Neuronal stem cell (in vitro differentiated cells): Measurements from ENCODE around the gene DHRS4L2.
"Not testable (repeated sequence)": the region's sequence is repeated elsewhere in the genome, so short reads cannot be mapped to it uniquely, and the experiment has no call there.

Experiments
- DNase-seq: peaks from one replicate; pipeline ENCODE4 v3.0.0-alpha.2; 2013; ENCODE audit warnings: low spot score
- H2AFZ ChIP-seq: one replicate; pipeline ENCODE4 v1.6.1; 2013; ENCODE audit warnings: mild to moderate bottlenecking, low read length, inconsistent platforms
- H2AK5ac ChIP-seq: 2 replicates; pipeline ENCODE4 v1.6.1; 2013; ENCODE audit warnings: low read depth, mild to moderate bottlenecking, inconsistent platforms, low read length, moderate library complexity, mixed read lengths
- H2BK120ac ChIP-seq: 2 replicates; pipeline ENCODE4 v1.6.1; 2013; ENCODE audit warnings: low read depth, mild to moderate bottlenecking, inconsistent platforms, low read length, moderate library complexity, mixed read lengths
- H2BK12ac ChIP-seq: one replicate; pipeline ENCODE4 v1.6.1; 2013; ENCODE audit warnings: low read length, inconsistent platforms
- H2BK15ac ChIP-seq: 2 replicates; pipeline ENCODE4 v1.6.1; 2013; ENCODE audit warnings: mild to moderate bottlenecking, low read length, inconsistent platforms, mixed read lengths
- H2BK5ac ChIP-seq: one replicate; pipeline ENCODE4 v1.6.1; 2013; ENCODE audit warnings: inconsistent platforms, mild to moderate bottlenecking, low read length, moderate library complexity
- H3K14ac ChIP-seq: one replicate; pipeline ENCODE4 v1.6.1; 2013; ENCODE audit warnings: low read length, inconsistent platforms
- H3K18ac ChIP-seq: 2 replicates; pipeline ENCODE4 v1.6.1; 2013; ENCODE audit warnings: low read length, inconsistent platforms
- H3K23ac ChIP-seq: 2 replicates; pipeline ENCODE4 v1.6.1; 2013; ENCODE audit warnings: low read depth, mild to moderate bottlenecking, mixed read lengths, low read length, inconsistent platforms; ENCODE audit not compliant: poor library complexity
- H3K27ac ChIP-seq: replicated peaks from 3 replicates; pipeline ENCODE4 v1.5.1; 2013; ENCODE audit warnings: low read length, inconsistent platforms
- H3K27me3 ChIP-seq, 3 experiments: 2 replicates each; pipeline ENCODE4 v1.6.1; 2013; ENCODE audit warnings: low read length in 3 of 3, mild to moderate bottlenecking in 2 of 3, inconsistent platforms in 1 of 3, low read depth in 1 of 3, mixed read lengths in 1 of 3, moderate library complexity in 1 of 3; ENCODE audit not compliant: control insufficient read depth in 3 of 3, insufficient read depth in 3 of 3
- H3K36me3 ChIP-seq, 2 donors: replicated peaks in 1 of 2; 2 replicates each; pipeline ENCODE4 v1.6.1; 2013; ENCODE audit warnings: low read length in 2 of 2; ENCODE audit not compliant: control insufficient read depth in 2 of 2, insufficient read depth in 2 of 2
- H3K4ac ChIP-seq: 2 replicates; pipeline ENCODE4 v1.6.1; 2013; ENCODE audit warnings: inconsistent platforms, mild to moderate bottlenecking, low read length, moderate library complexity
- H3K4me1 ChIP-seq, 2 donors: 1 replicate in 1 of 2; 2 replicates in 1 of 2; pipeline ENCODE4 v1.6.1; 2013; ENCODE audit warnings: low read length in 2 of 2, low read depth in 1 of 2; ENCODE audit not compliant: control insufficient read depth in 2 of 2, insufficient read depth in 1 of 2
- H3K4me2 ChIP-seq: one replicate; pipeline ENCODE4 v1.6.1; 2013; ENCODE audit warnings: mild to moderate bottlenecking, low read length, inconsistent platforms; ENCODE audit not compliant: insufficient read depth, poor library complexity, severe bottlenecking
- H3K4me3 ChIP-seq, 2 donors: 2 replicates each; pipeline ENCODE4 v1.5.1; 2013; ENCODE audit warnings: low read length in 2 of 2, mild to moderate bottlenecking in 2 of 2, inconsistent platforms in 1 of 2, moderate library complexity in 1 of 2
- H3K79me1 ChIP-seq: one replicate; pipeline ENCODE4 v1.6.1; 2013; ENCODE audit warnings: low read depth, mild to moderate bottlenecking, inconsistent platforms, low read length, moderate library complexity
- H3K9ac ChIP-seq: one replicate; pipeline ENCODE4 v1.6.1; 2013; ENCODE audit warnings: mild to moderate bottlenecking, low read depth, low read length, inconsistent platforms; ENCODE audit not compliant: poor library complexity
- H3K9me3 ChIP-seq, 2 donors: replicated peaks in 1 of 2; 2 replicates each; pipeline versions ENCODE3 to v1.6.1; 2013; ENCODE audit warnings: low read length in 2 of 2, mild to moderate bottlenecking in 2 of 2, inconsistent platforms in 1 of 2, low read depth in 1 of 2, mixed read lengths in 1 of 2, moderate library complexity in 1 of 2; ENCODE audit not compliant: control insufficient read depth in 2 of 2, insufficient read depth in 1 of 2
- H4K8ac ChIP-seq: one replicate; pipeline ENCODE4 v1.6.1; 2013; ENCODE audit warnings: low read depth, mild to moderate bottlenecking, inconsistent platforms, low read length, moderate library complexity
- H4K91ac ChIP-seq: one replicate; pipeline ENCODE4 v1.6.1; 2013; ENCODE audit warnings: low read length, low read depth, mild to moderate bottlenecking, inconsistent platforms; ENCODE audit not compliant: poor library complexity
- WGBS, 2 donors: extraction: QIAGEN DNeasy Blood & Tissue Kit; methylation state at CpG; one replicate each; pipeline ENCODE4 v1.1.7; 2013; ENCODE audit warnings: missing lambda C conversion rate in 2 of 2, mixed read lengths in 1 of 2; ENCODE audit not compliant: insufficient read length in 2 of 2, insufficient replicate concordance in 1 of 2; ENCODE audit errors: extremely low coverage in 2 of 2; 5-methylcytosine and 5-hydroxymethylcytosine counted together

DHRS4L2 gene

DNA sequence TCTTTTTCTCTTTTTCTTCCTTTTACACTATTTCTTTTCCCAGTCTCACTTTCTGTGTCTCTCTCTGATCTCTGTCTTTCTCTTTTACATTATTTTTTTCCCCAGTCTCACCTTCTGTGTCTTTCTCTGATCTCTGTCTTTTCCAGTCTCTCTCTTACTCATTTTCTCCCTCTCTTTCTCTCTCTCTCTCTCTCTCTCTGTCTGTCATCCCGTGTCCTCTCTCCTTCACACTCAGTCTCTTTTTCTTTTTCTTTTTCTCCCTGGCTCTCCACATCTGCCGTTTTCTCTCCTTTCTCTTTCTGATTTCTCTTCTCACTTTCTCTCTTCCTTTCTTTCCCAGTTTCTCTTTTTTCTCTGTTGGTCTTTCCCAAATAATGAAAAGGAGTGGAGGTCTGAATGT lies 22.3 kb downstream of the DHRS4L2 start:
- no peak overlapping the region for H2BK12ac ChIP-seq
- no CpG with 5 or more reads among the region's 2 CpGs for WGBS, 2 donors

DNA sequence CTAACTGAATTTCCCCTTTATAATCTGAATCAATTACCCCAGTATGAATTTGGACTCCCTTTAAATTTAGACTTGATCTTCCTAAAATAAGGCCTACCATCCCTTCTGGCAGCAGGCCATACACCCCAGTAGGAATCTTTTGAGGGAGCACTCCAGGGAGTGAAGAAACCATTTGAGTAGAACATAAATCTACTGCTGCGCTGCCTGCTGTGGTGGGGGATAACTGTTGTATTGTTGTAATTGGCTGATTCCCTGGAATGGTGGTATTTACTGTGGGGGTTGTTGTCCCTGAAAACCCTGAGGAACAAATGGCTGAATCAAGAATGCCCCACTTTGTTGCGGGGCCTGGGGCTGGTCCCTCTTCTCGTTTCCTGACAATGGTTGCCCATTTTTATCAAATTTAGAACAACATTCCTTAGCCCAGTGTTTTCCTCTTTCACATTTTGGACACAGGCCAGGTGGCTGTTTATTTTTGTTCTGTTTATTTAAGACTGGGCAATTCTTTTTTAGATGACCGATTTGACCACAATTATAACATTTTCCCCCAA lies 24.1 kb downstream of the DHRS4L2 start:
- H3K4me3 ChIP-seq, H3K79me1 ChIP-seq, H2AK5ac ChIP-seq, H3K23ac ChIP-seq, H3K18ac ChIP-seq, H3K4ac ChIP-seq, H3K9ac ChIP-seq, H2BK12ac ChIP-seq, H2BK120ac ChIP-seq, H3K27ac ChIP-seq, H3K14ac ChIP-seq, DNase-seq, H3K4me2 ChIP-seq, H2AFZ ChIP-seq, H4K91ac ChIP-seq, H3K4me1 ChIP-seq, H3K9me3 ChIP-seq, H4K8ac ChIP-seq, H2BK15ac ChIP-seq, H2BK5ac ChIP-seq, H3K36me3 ChIP-seq: not testable (repeated sequence)
- no CpG with 5 or more reads among the region's 4 CpGs for WGBS, 2 donors
- peaks cover 0 to 22% (median 0%) of the 10 kb centered on the region in 3 experiments for H3K27me3 ChIP-seq

More for the DNA sequence above, 22.3 kb downstream of the DHRS4L2 start:
- Histone ChIP-seq H2AK5ac (no peak overlapping the region), H3K4ac (no peak overlapping the region), H4K8ac (no peak overlapping the region), H3K18ac (no peak overlapping the region), H3K36me3 (no peaks in the 10 kb centered on the region), H2AFZ (no peak overlapping the region), H3K14ac (no peak overlapping the region), H2BK120ac (no peak overlapping the region), H3K4me2 (no peak overlapping the region), H3K23ac (no peak overlapping the region), H3K27ac (no peak overlapping the region), H4K91ac (no peak overlapping the region), H2BK15ac (no peak overlapping the region), H3K9ac (no peak overlapping the region), H2BK5ac (no peak overlapping the region), H3K27me3 (peaks cover 0 to 22% (median 0%) of the 10 kb centered on the region in 3 experiments), H3K4me3 (no peak overlapping the region), H3K79me1 (peaks cover 2% of the 10 kb centered on the region), H3K9me3 (no peaks in the 10 kb centered on the region), H3K4me1 (peaks cover 0 to 4% of the 10 kb centered on the region in 2 donors)
- no peak for DNase-seq

DNA sequence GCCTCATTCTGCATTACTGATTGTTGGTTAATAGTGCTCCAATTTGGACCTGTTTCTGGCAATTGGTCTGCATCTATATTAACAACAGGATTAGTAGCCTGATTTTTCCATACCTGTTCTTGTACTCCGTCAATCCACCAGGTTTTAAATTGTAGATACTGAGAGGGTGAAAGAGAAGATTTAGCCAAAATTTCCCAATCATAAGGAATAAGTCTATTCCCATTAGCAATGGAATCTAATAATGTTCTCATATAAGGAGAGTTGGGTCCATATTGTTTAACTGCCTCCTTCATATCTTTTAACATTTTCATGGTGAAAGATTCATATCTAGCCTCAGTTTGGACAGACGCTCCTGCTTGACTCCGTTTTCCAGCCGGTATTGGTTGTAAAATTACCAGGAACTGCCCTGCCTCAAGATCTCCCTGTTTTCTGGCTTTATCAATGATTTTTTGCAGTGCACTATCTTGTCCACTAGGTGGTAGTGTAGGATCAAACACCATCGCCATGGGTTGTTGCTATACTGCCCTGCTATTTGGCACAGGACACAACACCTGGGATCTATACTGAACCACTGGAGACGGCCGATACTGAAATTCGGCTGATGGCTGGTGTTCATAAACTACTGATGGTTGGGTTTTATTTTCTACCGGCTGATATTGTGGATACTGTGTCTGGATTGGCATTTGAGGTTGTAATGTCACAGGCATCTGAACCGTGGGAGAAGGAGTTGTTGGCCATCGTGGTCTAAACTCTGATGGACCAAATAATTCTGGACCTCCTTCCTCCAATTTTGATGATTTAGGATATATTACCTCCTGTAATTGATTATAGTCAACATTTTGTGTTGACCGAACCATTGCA lies 25.2 kb downstream of the DHRS4L2 start:
- Histone ChIP-seq H2AFZ (no peak overlapping the region), H3K14ac (no peak overlapping the region), H3K9ac (no peak overlapping the region), H3K79me1 (peaks cover 2% of the 10 kb centered on the region), H3K36me3 (no peaks in the 10 kb centered on the region), H3K4me1 (peaks cover 0 to 4% of the 10 kb centered on the region in 2 donors), H3K27ac (no peak overlapping the region), H4K8ac (no peak overlapping the region), H3K23ac (no peak overlapping the region), H4K91ac (no peak overlapping the region), H3K4me3 (no peak overlapping the region), H2BK5ac (no peak overlapping the region), H3K4ac (no peak overlapping the region), H3K18ac (no peak overlapping the region), H2AK5ac (no peak overlapping the region), H3K27me3 (peaks cover 0 to 22% (median 0%) of the 10 kb centered on the region in 3 experiments), H2BK12ac (no peak overlapping the region), H3K9me3 (no peaks in the 10 kb centered on the region), H2BK15ac (no peak overlapping the region), H3K4me2 (no peak overlapping the region), H2BK120ac (no peak overlapping the region)
- WGBS, 2 donors: no CpG with 5 or more reads among the region's 12 CpGs
- peak; percentile 67 for DNase-seq

GRCh38 chr14:24015745-24016144 lies 27.0 kb downstream of the DHRS4L2 start:
- H2AFZ ChIP-seq, H2BK5ac ChIP-seq, H3K79me1 ChIP-seq, DNase-seq, H3K23ac ChIP-seq, H3K9ac ChIP-seq, H3K14ac ChIP-seq, H2BK12ac ChIP-seq, H3K4ac ChIP-seq, H4K8ac ChIP-seq, H3K4me2 ChIP-seq, H3K9me3 ChIP-seq, H3K4me1 ChIP-seq, H2BK120ac ChIP-seq, H3K27ac ChIP-seq, H3K18ac ChIP-seq, H2AK5ac ChIP-seq, H4K91ac ChIP-seq, H3K36me3 ChIP-seq, H2BK15ac ChIP-seq: not testable (repeated sequence)
- peak overlapping the region in 1 of 2 donors; percentile 22 for H3K4me3 ChIP-seq
- no CpG with 5 or more reads among the region's 6 CpGs for WGBS, 2 donors
- H3K27me3 ChIP-seq: peaks cover 0 to 19% (median 0%) of the 10 kb centered on the region in 3 experiments
